WTC11 (cell line): Measurements from ENCODE around the gene CPNE9. TPM values are rescaled to one million over a fixed set of nuclear protein-coding genes. Genes with fewer than 3 reads are reported as not detected.

Source experiments
- ATAC-seq: fragments of 200-7000 bp; cut with Tn5 transposase; 2 replicates; pipeline ENCODE4 v1.10.0; 2021; ENCODE audit warnings: mild to moderate bottlenecking, moderate library complexity
- CTCF ChIA-PET: fragments of 300-600 bp; sonication (Branson Sonifier 250); formaldehyde crosslinking; loops from one replicate; lab custom pipeline; 2021; ENCODE audit warnings: antibody characterized with exemption; lab: Charles Lee
- POLR2A ChIA-PET: fragments of 350-600 bp; sonication (Branson Sonifier 250); formaldehyde crosslinking; loops from one replicate; lab custom pipeline; 2021; ENCODE audit warnings: antibody characterized with exemption; lab: Charles Lee
- DNase-seq: peaks from one replicate; pipeline ENCODE4 v3.0.0; 2021; ENCODE audit warnings: low spot score
- H3K27ac Mint-ChIP-seq: 2 replicates; pipeline ENCODE4 v1.8.0; 2021; ENCODE audit warnings: mixed read lengths
- H3K27me3 Mint-ChIP-seq: 2 replicates; pipeline ENCODE4 v1.8.0; 2021; ENCODE audit warnings: low read depth, mild to moderate bottlenecking, moderate library complexity, mixed read lengths
- H3K36me3 Mint-ChIP-seq: 2 replicates; pipeline ENCODE4 v1.8.0; 2021; ENCODE audit warnings: mixed read lengths
- H3K4me1 Mint-ChIP-seq: 2 replicates; pipeline ENCODE4 v1.8.0; 2022; ENCODE audit warnings: mixed read lengths
- H3K4me3 Mint-ChIP-seq: 2 replicates; pipeline ENCODE4 v1.8.0; 2021; ENCODE audit warnings: mild to moderate bottlenecking, moderate library complexity, mixed read lengths
- H3K9me3 Mint-ChIP-seq: 2 replicates; pipeline ENCODE4 v1.8.0; 2021; ENCODE audit warnings: mixed read lengths
- ATF1 ChIP-seq: sonication (generic); formaldehyde crosslinking; IDR thresholded peaks from 2 replicates; pipeline ENCODE4 v1.8.1; 2023; ENCODE audit warnings: mild to moderate bottlenecking, moderate library complexity, missing genetic modification reagents
- FOXK1 ChIP-seq: sonication (generic); formaldehyde crosslinking; IDR thresholded peaks from 2 replicates; pipeline ENCODE4 v1.8.0; 2022; ENCODE audit warnings: mild to moderate bottlenecking, moderate library complexity, missing genetic modification reagents
- GABPB1 ChIP-seq: sonication (generic); formaldehyde crosslinking; IDR thresholded peaks from 2 replicates; pipeline ENCODE4 v1.8.1; 2023; ENCODE audit warnings: mild to moderate bottlenecking, missing genetic modification reagents
- JAZF1 ChIP-seq: fragments of 250-450 bp; sonication (Bioruptor Pico); IDR thresholded peaks from 2 replicates; pipeline ENCODE4 v1.9.0; 2021; ENCODE audit warnings: moderate library complexity, mild to moderate bottlenecking, inconsistent platforms
- KAT7 ChIP-seq: sonication (generic); formaldehyde crosslinking; IDR thresholded peaks from 2 replicates; pipeline ENCODE4 v1.8.1; 2023; ENCODE audit warnings: missing genetic modification reagents, mild to moderate bottlenecking, borderline replicate concordance
- MXD4 ChIP-seq: fragments of 250-450 bp; sonication (Bioruptor Pico); IDR thresholded peaks from 2 replicates; pipeline ENCODE4 v1.8.0; 2021; ENCODE audit warnings: mild to moderate bottlenecking, moderate library complexity, borderline replicate concordance
- NR1H2 ChIP-seq: sonication (generic); formaldehyde crosslinking; IDR thresholded peaks from 2 replicates; pipeline ENCODE4 v1.9.0; 2021; ENCODE audit warnings: mild to moderate bottlenecking, moderate library complexity, missing genetic modification reagents
- NR2C2 ChIP-seq: sonication (generic); formaldehyde crosslinking; IDR thresholded peaks from 2 replicates; pipeline ENCODE4 v1.8.0; 2022; ENCODE audit warnings: mild to moderate bottlenecking, missing genetic modification reagents
- TEAD1 ChIP-seq: sonication (generic); formaldehyde crosslinking; IDR thresholded peaks from 2 replicates; pipeline ENCODE4 v1.8.0; 2022; ENCODE audit warnings: mild to moderate bottlenecking, missing genetic modification reagents
- TP53 ChIP-seq: sonication (generic); formaldehyde crosslinking; IDR thresholded peaks from 2 replicates; pipeline ENCODE4 v1.8.1; 2023; ENCODE audit warnings: mild to moderate bottlenecking, missing genetic modification reagents
- ZNF263 ChIP-seq: sonication (generic); formaldehyde crosslinking; IDR thresholded peaks from 2 replicates; pipeline ENCODE4 v1.8.1; 2022; ENCODE audit warnings: low read depth, mild to moderate bottlenecking, moderate library complexity, missing genetic modification reagents
- ZNF416 ChIP-seq: fragments of 250-450 bp; sonication (Bioruptor Pico); IDR thresholded peaks from 2 replicates; pipeline ENCODE4 v1.9.0; 2021; ENCODE audit warnings: mild to moderate bottlenecking, inconsistent platforms
- total RNA-seq: library from RNA; stranded (reverse); gene quantifications from 3 replicates; pipeline ENCODE4 v1.2.3, GENCODE V29; 2021
- TF ChIP-seq, protein P1 (sequence below): sonication (generic); formaldehyde crosslinking; IDR thresholded peaks from 2 replicates; pipeline ENCODE4 v1.8.1; 2023; ENCODE audit warnings: mild to moderate bottlenecking, missing genetic modification reagents
- TF ChIP-seq, protein P2 (sequence below): fragments of 250-450 bp; sonication (Bioruptor Pico); IDR thresholded peaks from 2 replicates; pipeline ENCODE4 v1.9.0; 2021; ENCODE audit warnings: mild to moderate bottlenecking
- TF ChIP-seq, protein P3 (sequence below): sonication (generic); formaldehyde crosslinking; IDR thresholded peaks from 2 replicates; pipeline ENCODE4 v1.8.0; 2022; ENCODE audit warnings: mild to moderate bottlenecking, missing genetic modification reagents
- TF ChIP-seq, protein P4 (sequence below): fragments of 250-450 bp; sonication (Bioruptor Pico); IDR thresholded peaks from 2 replicates; pipeline ENCODE4 v2.1.2; 2022; ENCODE audit warnings: mild to moderate bottlenecking, moderate library complexity
- TF ChIP-seq, protein P5 (sequence below): fragments of 250-450 bp; sonication (Bioruptor Pico); IDR thresholded peaks from 2 replicates; pipeline ENCODE4 v1.9.0; 2021; ENCODE audit warnings: mild to moderate bottlenecking
- TF ChIP-seq, protein P6 (sequence below): sonication (generic); formaldehyde crosslinking; IDR thresholded peaks from 2 replicates; pipeline ENCODE4 v1.8.1; 2022; ENCODE audit warnings: low read depth, missing genetic modification reagents, borderline replicate concordance
- TF ChIP-seq, protein P7 (sequence below): sonication (generic); formaldehyde crosslinking; IDR thresholded peaks from 2 replicates; pipeline ENCODE4 v1.8.0; 2023; ENCODE audit warnings: missing genetic modification reagents, mild to moderate bottlenecking, borderline replicate concordance

CPNE9 gene
- total RNA-seq, 1 experiment from 2014 or later = 3.2 TPM

DNA sequence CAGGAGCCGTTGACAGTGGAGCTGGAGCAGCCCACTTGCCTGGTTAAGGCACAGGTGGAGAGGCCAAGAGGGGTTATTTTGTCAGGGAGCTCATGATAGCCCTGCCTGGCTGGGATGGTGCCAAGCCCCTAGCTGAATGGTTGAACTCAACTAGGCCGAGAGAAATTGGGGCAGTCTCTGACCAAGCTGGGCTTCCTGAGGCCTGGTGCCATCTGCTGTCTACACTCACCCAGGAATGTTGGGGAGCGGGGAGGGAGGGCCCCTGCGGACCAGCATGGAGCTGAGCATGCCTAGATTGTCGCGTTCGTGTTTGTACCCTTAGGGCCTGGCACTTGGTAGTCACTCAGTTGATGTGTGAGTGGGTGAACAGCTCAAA is 29.1 kb downstream of the CPNE9 start:
- peaks cover 18% of the 10 kb centered on the region for H3K4me1 Mint-ChIP-seq
- TF ChIP-seq ATF1 (CRISPR knock-in tag) (no peak), FOXK1 (CRISPR knock-in tag) (no peak), NR2C2 (CRISPR knock-in tag) (no peak), ZNF263 (CRISPR knock-in tag) (no peak), GABPB1 (CRISPR knock-in tag) (no peak), ZNF416 (CRISPR knock-in tag) (no peak), TP53 (CRISPR knock-in tag) (no peak), NR1H2 (CRISPR knock-in tag) (no peak), KAT7 (CRISPR knock-in tag) (no peak), JAZF1 (CRISPR knock-in tag) (no peak)
- TF ChIP-seq, protein P1, sequence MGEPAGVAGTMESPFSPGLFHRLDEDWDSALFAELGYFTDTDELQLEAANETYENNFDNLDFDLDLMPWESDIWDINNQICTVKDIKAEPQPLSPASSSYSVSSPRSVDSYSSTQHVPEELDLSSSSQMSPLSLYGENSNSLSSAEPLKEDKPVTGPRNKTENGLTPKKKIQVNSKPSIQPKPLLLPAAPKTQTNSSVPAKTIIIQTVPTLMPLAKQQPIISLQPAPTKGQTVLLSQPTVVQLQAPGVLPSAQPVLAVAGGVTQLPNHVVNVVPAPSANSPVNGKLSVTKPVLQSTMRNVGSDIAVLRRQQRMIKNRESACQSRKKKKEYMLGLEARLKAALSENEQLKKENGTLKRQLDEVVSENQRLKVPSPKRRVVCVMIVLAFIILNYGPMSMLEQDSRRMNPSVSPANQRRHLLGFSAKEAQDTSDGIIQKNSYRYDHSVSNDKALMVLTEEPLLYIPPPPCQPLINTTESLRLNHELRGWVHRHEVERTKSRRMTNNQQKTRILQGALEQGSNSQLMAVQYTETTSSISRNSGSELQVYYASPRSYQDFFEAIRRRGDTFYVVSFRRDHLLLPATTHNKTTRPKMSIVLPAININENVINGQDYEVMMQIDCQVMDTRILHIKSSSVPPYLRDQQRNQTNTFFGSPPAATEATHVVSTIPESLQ (CRISPR knock-in tag) = no peak
- TF ChIP-seq, protein P2, sequence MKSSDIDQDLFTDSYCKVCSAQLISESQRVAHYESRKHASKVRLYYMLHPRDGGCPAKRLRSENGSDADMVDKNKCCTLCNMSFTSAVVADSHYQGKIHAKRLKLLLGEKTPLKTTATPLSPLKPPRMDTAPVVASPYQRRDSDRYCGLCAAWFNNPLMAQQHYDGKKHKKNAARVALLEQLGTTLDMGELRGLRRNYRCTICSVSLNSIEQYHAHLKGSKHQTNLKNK (CRISPR knock-in tag) = no peak
- TF ChIP-seq, protein P3, sequence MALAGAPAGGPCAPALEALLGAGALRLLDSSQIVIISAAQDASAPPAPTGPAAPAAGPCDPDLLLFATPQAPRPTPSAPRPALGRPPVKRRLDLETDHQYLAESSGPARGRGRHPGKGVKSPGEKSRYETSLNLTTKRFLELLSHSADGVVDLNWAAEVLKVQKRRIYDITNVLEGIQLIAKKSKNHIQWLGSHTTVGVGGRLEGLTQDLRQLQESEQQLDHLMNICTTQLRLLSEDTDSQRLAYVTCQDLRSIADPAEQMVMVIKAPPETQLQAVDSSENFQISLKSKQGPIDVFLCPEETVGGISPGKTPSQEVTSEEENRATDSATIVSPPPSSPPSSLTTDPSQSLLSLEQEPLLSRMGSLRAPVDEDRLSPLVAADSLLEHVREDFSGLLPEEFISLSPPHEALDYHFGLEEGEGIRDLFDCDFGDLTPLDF (CRISPR knock-in tag) = no peak
- TF ChIP-seq, protein P4, sequence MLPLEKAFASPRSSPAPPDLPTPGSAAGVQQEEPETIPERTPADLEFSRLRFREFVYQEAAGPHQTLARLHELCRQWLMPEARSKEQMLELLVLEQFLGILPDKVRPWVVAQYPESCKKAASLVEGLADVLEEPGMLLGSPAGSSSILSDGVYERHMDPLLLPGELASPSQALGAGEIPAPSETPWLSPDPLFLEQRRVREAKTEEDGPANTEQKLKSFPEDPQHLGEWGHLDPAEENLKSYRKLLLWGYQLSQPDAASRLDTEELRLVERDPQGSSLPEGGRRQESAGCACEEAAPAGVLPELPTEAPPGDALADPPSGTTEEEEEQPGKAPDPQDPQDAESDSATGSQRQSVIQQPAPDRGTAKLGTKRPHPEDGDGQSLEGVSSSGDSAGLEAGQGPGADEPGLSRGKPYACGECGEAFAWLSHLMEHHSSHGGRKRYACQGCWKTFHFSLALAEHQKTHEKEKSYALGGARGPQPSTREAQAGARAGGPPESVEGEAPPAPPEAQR (CRISPR knock-in tag) = no peak
- TF ChIP-seq, all 79 proteins: peak for 0
- H3K9me3 Mint-ChIP-seq = no peaks in the 10 kb centered on the region
- peak overlapping the region; percentile 31; the same call in 1 of the 2 replicates for H3K27ac Mint-ChIP-seq
- POLR2A ChIA-PET = interaction anchor here (0.7 to 3.1 kb wide), 3 partner anchors 17 to 235 kb away, joined by 3 to 14 read pairs (median 3); partner anchors contain the start of gene OGG1
- DNase-seq = no peak
- ATAC-seq = no peak
- no peaks in the 10 kb centered on the region for H3K27me3 Mint-ChIP-seq
- peak overlapping the region; percentile 91 for H3K4me3 Mint-ChIP-seq
- CTCF ChIA-PET = interaction anchor here (0.5 to 8.6 kb wide), 7 partner anchors 16 to 546 kb away, joined by 3 to 162 read pairs (median 5); partner anchors contain the start of genes CAMK1 and OGG1
- peaks cover 27% of the 10 kb centered on the region for H3K36me3 Mint-ChIP-seq

DNA sequence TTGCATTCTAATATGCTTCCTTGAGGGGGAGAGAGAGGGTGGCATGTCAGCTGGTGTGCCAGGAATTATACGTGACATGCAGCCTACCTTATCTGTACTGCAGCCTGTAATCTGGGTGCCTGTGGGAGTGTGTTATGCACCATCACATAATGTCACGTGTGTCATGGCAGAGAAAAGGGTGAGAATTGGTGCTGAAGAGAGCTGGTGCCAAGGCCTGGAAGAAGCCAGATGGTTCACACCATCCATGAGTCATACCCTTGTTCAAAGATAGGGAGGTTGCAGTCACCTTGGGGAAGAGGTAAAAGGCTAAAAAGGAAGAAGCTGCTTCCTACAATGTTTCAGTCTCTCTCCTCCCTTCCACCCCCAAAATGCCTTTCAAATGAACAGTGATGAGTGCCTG is 33.2 kb downstream of the CPNE9 start:
- Mint-ChIP-seq H3K4me1 (peaks cover 11% of the 10 kb centered on the region), H3K9me3 (no peaks in the 10 kb centered on the region), H3K4me3 (no peak overlapping the region), H3K27ac (no peak overlapping the region), H3K36me3 (peaks cover 64% of the 10 kb centered on the region), H3K27me3 (no peaks in the 10 kb centered on the region)
- CTCF ChIA-PET = interaction anchor here (1.0 kb wide), 2 partner anchors 10 to 233 kb away, joined by 3 to 4 read pairs; no protein-coding TSS in a partner anchor
- no peak for DNase-seq
- no peak for ATAC-seq
- POLR2A ChIA-PET = interaction anchor here (0.5 kb wide), 1 partner anchor 418 kb away, joined by 3 read pairs; no protein-coding TSS in a partner anchor
- TF ChIP-seq NR2C2 (CRISPR knock-in tag) (no peak), MXD4 (no peak), ATF1 (CRISPR knock-in tag) (no peak), TEAD1 (CRISPR knock-in tag) (no peak)
- TF ChIP-seq, protein P5, sequence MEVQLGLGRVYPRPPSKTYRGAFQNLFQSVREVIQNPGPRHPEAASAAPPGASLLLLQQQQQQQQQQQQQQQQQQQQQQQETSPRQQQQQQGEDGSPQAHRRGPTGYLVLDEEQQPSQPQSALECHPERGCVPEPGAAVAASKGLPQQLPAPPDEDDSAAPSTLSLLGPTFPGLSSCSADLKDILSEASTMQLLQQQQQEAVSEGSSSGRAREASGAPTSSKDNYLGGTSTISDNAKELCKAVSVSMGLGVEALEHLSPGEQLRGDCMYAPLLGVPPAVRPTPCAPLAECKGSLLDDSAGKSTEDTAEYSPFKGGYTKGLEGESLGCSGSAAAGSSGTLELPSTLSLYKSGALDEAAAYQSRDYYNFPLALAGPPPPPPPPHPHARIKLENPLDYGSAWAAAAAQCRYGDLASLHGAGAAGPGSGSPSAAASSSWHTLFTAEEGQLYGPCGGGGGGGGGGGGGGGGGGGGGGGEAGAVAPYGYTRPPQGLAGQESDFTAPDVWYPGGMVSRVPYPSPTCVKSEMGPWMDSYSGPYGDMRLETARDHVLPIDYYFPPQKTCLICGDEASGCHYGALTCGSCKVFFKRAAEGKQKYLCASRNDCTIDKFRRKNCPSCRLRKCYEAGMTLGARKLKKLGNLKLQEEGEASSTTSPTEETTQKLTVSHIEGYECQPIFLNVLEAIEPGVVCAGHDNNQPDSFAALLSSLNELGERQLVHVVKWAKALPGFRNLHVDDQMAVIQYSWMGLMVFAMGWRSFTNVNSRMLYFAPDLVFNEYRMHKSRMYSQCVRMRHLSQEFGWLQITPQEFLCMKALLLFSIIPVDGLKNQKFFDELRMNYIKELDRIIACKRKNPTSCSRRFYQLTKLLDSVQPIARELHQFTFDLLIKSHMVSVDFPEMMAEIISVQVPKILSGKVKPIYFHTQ (CRISPR knock-in tag) = no peak
- TF ChIP-seq, protein P3 (CRISPR knock-in tag) = no peak
- TF ChIP-seq, protein P6, sequence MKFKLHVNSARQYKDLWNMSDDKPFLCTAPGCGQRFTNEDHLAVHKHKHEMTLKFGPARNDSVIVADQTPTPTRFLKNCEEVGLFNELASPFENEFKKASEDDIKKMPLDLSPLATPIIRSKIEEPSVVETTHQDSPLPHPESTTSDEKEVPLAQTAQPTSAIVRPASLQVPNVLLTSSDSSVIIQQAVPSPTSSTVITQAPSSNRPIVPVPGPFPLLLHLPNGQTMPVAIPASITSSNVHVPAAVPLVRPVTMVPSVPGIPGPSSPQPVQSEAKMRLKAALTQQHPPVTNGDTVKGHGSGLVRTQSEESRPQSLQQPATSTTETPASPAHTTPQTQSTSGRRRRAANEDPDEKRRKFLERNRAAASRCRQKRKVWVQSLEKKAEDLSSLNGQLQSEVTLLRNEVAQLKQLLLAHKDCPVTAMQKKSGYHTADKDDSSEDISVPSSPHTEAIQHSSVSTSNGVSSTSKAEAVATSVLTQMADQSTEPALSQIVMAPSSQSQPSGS (CRISPR knock-in tag) = no peak
- TF ChIP-seq, protein P7, sequence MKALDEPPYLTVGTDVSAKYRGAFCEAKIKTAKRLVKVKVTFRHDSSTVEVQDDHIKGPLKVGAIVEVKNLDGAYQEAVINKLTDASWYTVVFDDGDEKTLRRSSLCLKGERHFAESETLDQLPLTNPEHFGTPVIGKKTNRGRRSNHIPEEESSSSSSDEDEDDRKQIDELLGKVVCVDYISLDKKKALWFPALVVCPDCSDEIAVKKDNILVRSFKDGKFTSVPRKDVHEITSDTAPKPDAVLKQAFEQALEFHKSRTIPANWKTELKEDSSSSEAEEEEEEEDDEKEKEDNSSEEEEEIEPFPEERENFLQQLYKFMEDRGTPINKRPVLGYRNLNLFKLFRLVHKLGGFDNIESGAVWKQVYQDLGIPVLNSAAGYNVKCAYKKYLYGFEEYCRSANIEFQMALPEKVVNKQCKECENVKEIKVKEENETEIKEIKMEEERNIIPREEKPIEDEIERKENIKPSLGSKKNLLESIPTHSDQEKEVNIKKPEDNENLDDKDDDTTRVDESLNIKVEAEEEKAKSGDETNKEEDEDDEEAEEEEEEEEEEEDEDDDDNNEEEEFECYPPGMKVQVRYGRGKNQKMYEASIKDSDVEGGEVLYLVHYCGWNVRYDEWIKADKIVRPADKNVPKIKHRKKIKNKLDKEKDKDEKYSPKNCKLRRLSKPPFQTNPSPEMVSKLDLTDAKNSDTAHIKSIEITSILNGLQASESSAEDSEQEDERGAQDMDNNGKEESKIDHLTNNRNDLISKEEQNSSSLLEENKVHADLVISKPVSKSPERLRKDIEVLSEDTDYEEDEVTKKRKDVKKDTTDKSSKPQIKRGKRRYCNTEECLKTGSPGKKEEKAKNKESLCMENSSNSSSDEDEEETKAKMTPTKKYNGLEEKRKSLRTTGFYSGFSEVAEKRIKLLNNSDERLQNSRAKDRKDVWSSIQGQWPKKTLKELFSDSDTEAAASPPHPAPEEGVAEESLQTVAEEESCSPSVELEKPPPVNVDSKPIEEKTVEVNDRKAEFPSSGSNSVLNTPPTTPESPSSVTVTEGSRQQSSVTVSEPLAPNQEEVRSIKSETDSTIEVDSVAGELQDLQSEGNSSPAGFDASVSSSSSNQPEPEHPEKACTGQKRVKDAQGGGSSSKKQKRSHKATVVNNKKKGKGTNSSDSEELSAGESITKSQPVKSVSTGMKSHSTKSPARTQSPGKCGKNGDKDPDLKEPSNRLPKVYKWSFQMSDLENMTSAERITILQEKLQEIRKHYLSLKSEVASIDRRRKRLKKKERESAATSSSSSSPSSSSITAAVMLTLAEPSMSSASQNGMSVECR = no peak
